ENCODE measurements around the gene CLSTN1. TPM values are rescaled to one million over a fixed set of nuclear protein-coding genes. Genes with fewer than 3 reads are reported as not detected.
A peak's percentile ranks its signal among the peaks of the same experiment; 100 is the strongest.

CLSTN1 gene
- total and polyA plus RNA-seq, 12 donors, result 37.1 to 79.8 (median 63.8) TPM

DNA sequence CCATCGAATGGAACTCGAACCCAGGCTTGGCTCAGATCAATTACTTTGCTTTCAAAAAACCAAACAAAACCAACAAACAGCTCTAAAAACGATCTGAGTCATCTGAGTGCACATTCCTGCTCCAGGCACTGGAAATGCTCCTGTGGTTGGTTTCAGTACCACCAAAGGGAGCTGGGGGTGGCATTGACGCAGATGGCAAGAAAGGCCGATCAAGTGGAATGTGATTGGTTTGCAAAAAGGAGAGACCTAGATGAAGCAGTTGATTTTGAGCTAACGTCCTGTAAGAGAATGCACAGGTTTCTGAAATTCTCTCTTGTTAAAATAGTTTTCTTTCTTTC, 132.7 kb downstream of the CLSTN1 start:
- TF ChIP-seq, protein P1, sequence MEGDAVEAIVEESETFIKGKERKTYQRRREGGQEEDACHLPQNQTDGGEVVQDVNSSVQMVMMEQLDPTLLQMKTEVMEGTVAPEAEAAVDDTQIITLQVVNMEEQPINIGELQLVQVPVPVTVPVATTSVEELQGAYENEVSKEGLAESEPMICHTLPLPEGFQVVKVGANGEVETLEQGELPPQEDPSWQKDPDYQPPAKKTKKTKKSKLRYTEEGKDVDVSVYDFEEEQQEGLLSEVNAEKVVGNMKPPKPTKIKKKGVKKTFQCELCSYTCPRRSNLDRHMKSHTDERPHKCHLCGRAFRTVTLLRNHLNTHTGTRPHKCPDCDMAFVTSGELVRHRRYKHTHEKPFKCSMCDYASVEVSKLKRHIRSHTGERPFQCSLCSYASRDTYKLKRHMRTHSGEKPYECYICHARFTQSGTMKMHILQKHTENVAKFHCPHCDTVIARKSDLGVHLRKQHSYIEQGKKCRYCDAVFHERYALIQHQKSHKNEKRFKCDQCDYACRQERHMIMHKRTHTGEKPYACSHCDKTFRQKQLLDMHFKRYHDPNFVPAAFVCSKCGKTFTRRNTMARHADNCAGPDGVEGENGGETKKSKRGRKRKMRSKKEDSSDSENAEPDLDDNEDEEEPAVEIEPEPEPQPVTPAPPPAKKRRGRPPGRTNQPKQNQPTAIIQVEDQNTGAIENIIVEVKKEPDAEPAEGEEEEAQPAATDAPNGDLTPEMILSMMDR (IDR thresholded peaks at IDR 0.05), result no peak
- ATAC-seq (no peak), DNase-seq (no peak)
- Histone ChIP-seq H3K36me3 (peaks cover 0 to 29% (median 0%) of the 10 kb centered on the region in 9 donors), H3K9me3 (no peaks in the 10 kb centered on the region), H3K4me3 (no peak overlapping the region), H3K27me3 (no peaks in the 10 kb centered on the region), H3K27ac (no peak overlapping the region), H3K4me1 (peaks cover 5 to 63% (median 35%) of the 10 kb centered on the region in 9 donors)
- intact Hi-C loops (cut with DNase I), result loop anchor here in 1 of 10 donors (10.0 kb wide), 1 partner anchor 66 kb away; no protein-coding TSS in a partner anchor
- 88 to 95% methylated on average over 6 of the region's 6 CpGs for WGBS, 2 donors

DNA sequence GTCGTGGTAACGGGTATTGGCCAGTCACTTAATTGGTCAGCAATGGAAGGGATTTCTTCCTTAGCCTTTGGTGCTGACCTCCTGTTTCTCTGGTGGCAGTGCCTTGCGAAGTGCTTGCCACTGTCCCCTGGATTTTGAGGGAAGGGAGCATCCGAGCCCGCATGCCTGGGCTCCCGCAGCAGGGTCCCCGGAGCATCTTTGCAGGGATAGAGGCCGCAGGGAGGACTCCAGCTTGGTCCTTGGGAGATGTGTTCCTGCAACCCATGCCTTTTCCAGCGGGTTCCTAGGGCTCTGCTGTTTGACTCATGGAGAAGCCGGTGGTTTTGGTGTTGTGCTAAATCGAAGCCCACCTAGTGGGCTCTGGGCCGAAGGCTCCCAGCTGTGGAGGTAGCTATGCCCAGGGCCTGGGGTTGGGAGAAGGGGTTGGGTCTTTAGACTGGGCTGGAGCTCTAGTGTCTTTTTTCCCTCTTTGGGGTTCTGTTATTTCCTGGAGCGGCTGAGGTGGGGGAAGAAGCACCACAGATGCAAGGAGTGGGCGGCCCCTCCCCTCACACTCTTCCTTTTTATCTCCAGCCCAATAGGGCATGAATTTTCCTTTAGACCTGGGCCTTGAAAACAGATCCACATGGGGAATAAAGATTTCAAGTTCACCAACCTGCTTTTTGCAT, 133.2 kb downstream of the CLSTN1 start:
- peaks cover 0 to 29% (median 0%) of the 10 kb centered on the region in 9 donors for H3K36me3 ChIP-seq
- H3K4me1 ChIP-seq, result peaks cover 5 to 68% (median 35%) of the 10 kb centered on the region in 9 donors
- H3K9me3 ChIP-seq, result no peaks in the 10 kb centered on the region
- TF ChIP-seq, protein P1 (IDR thresholded peaks at IDR 0.05), result no peak
- H3K27ac ChIP-seq, result peak overlapping the region in 3 of 10 donors; percentile 11 to 53 (median 43)
- intact Hi-C loops (cut with DNase I), result loop anchor here in 1 of 10 donors (10.0 kb wide), 1 partner anchor 66 kb away; no protein-coding TSS in a partner anchor
- H3K4me3 ChIP-seq, result peak overlapping the region in 7 of 10 donors; percentile 61 to 82 (median 67)
- DNase-seq (no peak), ATAC-seq (no peak)
- 69 to 74% methylated on average over 14 of the region's 14 CpGs for WGBS, 2 donors
- H3K27me3 ChIP-seq, result no peaks in the 10 kb centered on the region

DNA sequence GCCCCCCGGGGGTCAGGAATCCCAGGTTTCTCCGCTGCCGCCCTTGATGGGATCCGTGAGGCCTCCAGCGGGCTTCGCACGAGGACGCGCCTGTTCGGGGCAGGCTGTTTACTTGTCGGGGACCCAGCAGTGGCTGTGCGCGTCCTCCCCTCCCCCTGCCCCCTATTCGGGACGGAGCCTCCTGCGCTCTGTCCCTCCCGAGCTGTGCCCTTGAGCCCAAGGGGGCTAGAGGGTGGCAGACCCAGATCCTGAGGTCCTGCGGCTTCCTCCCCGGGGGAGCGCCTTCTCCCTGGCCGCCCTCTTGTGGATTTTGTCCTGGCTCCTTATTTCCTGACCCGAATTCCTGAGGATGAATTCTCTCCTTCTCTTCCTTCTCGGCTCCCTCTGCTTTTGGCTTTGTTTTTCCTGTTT, 133.8 kb downstream of the CLSTN1 start:
- DNase-seq (peak; percentile 22 to 28), ATAC-seq (peak in 6 of 8 donors; percentile 13 to 48 (median 26))
- Histone ChIP-seq H3K9me3 (no peaks in the 10 kb centered on the region), H3K36me3 (peaks cover 0 to 29% (median 0%) of the 10 kb centered on the region in 9 donors), H3K27me3 (no peaks in the 10 kb centered on the region), H3K4me1 (peaks cover 5 to 71% (median 35%) of the 10 kb centered on the region in 9 donors), H3K4me3 (peak overlapping the region; percentile 39 to 82 (median 68)), H3K27ac (peak overlapping the region in 5 of 10 donors; percentile 11 to 64 (median 50))
- intact Hi-C loops (cut with DNase I), result loop anchor here in 2 of 10 donors (10.0 kb wide), 1 partner anchor 65 kb away; no protein-coding TSS in a partner anchor
- TF ChIP-seq, protein P1 (IDR thresholded peaks at IDR 0.05), result peak in 1 of 9 donors; percentile 16
- 9 to 10% methylated on average over 21 to 23 of the region's 23 CpGs for WGBS, 2 donors

DNA sequence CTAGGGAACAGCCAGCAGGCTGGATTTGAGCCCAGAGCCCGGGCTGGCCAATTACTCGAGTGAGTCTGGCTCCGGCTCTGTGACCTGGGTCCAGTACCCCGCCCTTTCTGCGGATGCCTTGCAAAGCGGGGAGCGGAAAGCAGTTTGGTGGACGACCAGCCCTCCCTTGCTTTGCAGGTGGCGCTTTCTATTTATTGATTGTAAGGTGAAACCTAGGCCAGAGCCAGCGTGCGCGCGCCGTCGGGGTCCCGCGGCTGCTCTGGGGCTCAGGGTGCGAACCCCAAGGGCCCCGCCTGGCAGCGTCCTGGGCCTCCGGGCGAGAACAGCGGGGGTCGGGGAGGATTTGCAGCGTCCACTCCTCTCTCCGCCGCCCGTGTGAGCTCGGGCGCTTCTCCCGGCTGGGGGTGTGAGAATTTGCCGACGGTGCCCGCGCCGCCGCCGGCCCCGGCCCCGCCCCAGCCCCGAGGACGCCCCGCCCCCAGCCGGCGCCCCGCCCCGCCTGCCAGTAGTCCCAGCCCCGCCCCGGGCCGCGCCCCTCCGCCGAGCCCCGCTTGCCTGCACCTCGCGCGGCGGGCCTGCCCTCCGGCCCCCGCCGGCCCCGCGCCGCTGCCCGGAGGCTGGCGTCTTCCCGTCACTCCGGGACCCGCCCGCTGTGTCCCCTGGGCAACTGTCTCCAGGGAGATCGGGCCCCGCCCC, 134.6 kb downstream of the CLSTN1 start:
- Histone ChIP-seq H3K4me1 (peaks cover 5 to 73% (median 35%) of the 10 kb centered on the region in 9 donors), H3K4me3 (peak overlapping the region; percentile 47 to 82 (median 68)), H3K27me3 (no peaks in the 10 kb centered on the region), H3K36me3 (peaks cover 0 to 23% (median 0%) of the 10 kb centered on the region in 9 donors), H3K9me3 (no peaks in the 10 kb centered on the region), H3K27ac (peak overlapping the region in 4 of 10 donors; percentile 11 to 64 (median 52))
- intact Hi-C loops (cut with DNase I), result loop anchor here in 1 of 10 donors (10.0 kb wide), 1 partner anchor 64 kb away; no protein-coding TSS in a partner anchor
- ATAC-seq (peak; percentile 79 to 95 (median 88)), DNase-seq (peak; percentile 78 to 87)
- WGBS, 2 donors, result 2% methylated on average over 50 to 69 of the region's 72 CpGs
- TF ChIP-seq, protein P1 (IDR thresholded peaks at IDR 0.05), result no peak

Measured in heart right ventricle (tissue), 16 donors.